GM19240 (cell line): ENCODE data around the gene RNF10.
"Not testable (repeated sequence)": the region's sequence is repeated elsewhere in the genome, so short reads cannot be mapped to it uniquely, and the experiment has no call there.

Experiments
- DNase-seq: peaks from one replicate; pipeline ENCODE4 v3.0.0; 2011; ENCODE audit warnings: low spot score; ENCODE audit not compliant: insufficient read length

Gene RNF10

GRCh38 chr12:120579179-120579578, 45.0 kb downstream of the RNF10 start:
- no peak for DNase-seq

- DNase-seq = peak; percentile 93
These were observed 46.9 kb downstream of the RNF10 start, which contains the start of gene POP5 for GRCh38 chr12:120580787-120581723. TSS of gene POP5 (minus strand) at chr12:120581402. CDS start at chr12:120581362, 40 bp downstream.

GRCh38 chr12:120581998-120582397, 47.8 kb downstream of the RNF10 start:
- DNase-seq = no peak

GRCh38 chr12:120583478-120584030, 49.4 kb downstream of the RNF10 start:
- DNase-seq = peak; percentile 35

- DNase-seq = no peak
These were observed 50.4 kb downstream of the RNF10 start for GRCh38 chr12:120584343-120585149.

- no peak for DNase-seq
These were observed 52.0 kb downstream of the RNF10 start for GRCh38 chr12:120586206-120586605.

- DNase-seq = no peak
These were observed 52.7 kb downstream of the RNF10 start for GRCh38 chr12:120586860-120587259.

- DNase-seq = no peak
These were observed 54.2 kb downstream of the RNF10 start for GRCh38 chr12:120588371-120588770.

- DNase-seq = no peak
These were observed 55.1 kb downstream of the RNF10 start for GRCh38 chr12:120588948-120589930.

- no peak for DNase-seq
These were observed 56.7 kb downstream of the RNF10 start for GRCh38 chr12:120590741-120591407.

- DNase-seq = no peak
These were observed 58.2 kb downstream of the RNF10 start for GRCh38 chr12:120592121-120593049.

- DNase-seq = no peak
These were observed 62.7 kb downstream of the RNF10 start for GRCh38 chr12:120596901-120597300.

- DNase-seq = no peak
These were observed 63.7 kb downstream of the RNF10 start for GRCh38 chr12:120597861-120598260.

GRCh38 chr12:120598674-120599463, 64.7 kb downstream of the RNF10 start:
- DNase-seq = no peak

GRCh38 chr12:120599672-120600552, 65.8 kb downstream of the RNF10 start:
- DNase-seq = no peak

GRCh38 chr12:120602416-120602815, 68.3 kb downstream of the RNF10 start:
- DNase-seq = not testable (repeated sequence)

GRCh38 chr12:120610560-120610959, 76.4 kb downstream of the RNF10 start:
- DNase-seq = no peak
